CD14-positive monocyte (primary cell): ENCODE data around the gene SULT1C3. TPM values are rescaled to one million over a fixed set of nuclear protein-coding genes. Genes with fewer than 3 reads are reported as not detected.

ENCODE experiments used
- DNase-seq, 3 donors: peaks; one replicate each; pipeline ENCODE4 v3.0.0-alpha.2; 2011 to 2022
- H2AFZ ChIP-seq: 2 replicates; pipeline ENCODE4 v1.6.0; 2012; ENCODE audit warnings: mild to moderate bottlenecking, low read depth, low read length, inconsistent platforms; ENCODE audit not compliant: insufficient read depth, poor library complexity, severe bottlenecking
- H3K27ac ChIP-seq, 2 donors: 1 replicate in 1 of 2; 2 replicates in 1 of 2; pipeline ENCODE4 v1.5.1; 2012 to 2013; ENCODE audit warnings: low read length in 2 of 2, control low read depth in 1 of 2, inconsistent platforms in 1 of 2, low read depth in 1 of 2, mild to moderate bottlenecking in 1 of 2
- H3K27me3 ChIP-seq, 2 donors: one replicate each; pipeline versions ENCODE4 v1.6.0 to v1.6.1; 2011 to 2013; ENCODE audit warnings: low read length in 2 of 2; ENCODE audit not compliant: control insufficient read depth in 2 of 2, insufficient read depth in 2 of 2
- H3K36me3 ChIP-seq, 2 donors: replicated peaks in 1 of 2; 1 replicate in 1 of 2; 2 replicates in 1 of 2; pipeline versions ENCODE4 v1.5.1 to v1.6.1; 2012 to 2013; ENCODE audit warnings: low read length in 2 of 2, control low read depth in 1 of 2, inconsistent platforms in 1 of 2, mild to moderate bottlenecking in 1 of 2; ENCODE audit not compliant: insufficient read depth in 2 of 2, control insufficient read depth in 1 of 2
- H3K4me1 ChIP-seq, 2 donors: 1 replicate in 1 of 2; 2 replicates in 1 of 2; pipeline versions ENCODE4 v1.5.1 to v1.6.1; 2012 to 2013; ENCODE audit warnings: low read length in 2 of 2, control low read depth in 1 of 2, inconsistent platforms in 1 of 2, mild to moderate bottlenecking in 1 of 2, moderate library complexity in 1 of 2; ENCODE audit not compliant: insufficient read depth in 2 of 2, control insufficient read depth in 1 of 2
- H3K4me2 ChIP-seq: replicated peaks from 2 replicates; pipeline ENCODE3; 2012; ENCODE audit warnings: low read length, moderate library complexity, mild to moderate bottlenecking; ENCODE audit not compliant: poor library complexity, severe bottlenecking; ENCODE audit errors: extremely low read depth
- H3K4me3 ChIP-seq, 3 experiments: fragments of 200-600 bp in 1 of 3; sonication (generic) in 1 of 3; replicated peaks in 1 of 3; 1 replicate in 2 of 3; 2 replicates in 1 of 3; pipeline ENCODE4 v1.5.1; 2011 to 2013; ENCODE audit warnings: low read length in 3 of 3, mild to moderate bottlenecking in 3 of 3, control low read depth in 2 of 3, low read depth in 2 of 3, inconsistent platforms in 1 of 3, moderate library complexity in 1 of 3
- H3K79me2 ChIP-seq: 2 replicates; pipeline ENCODE4 v1.6.0; 2012; ENCODE audit warnings: mild to moderate bottlenecking, control low read depth, inconsistent platforms, low read length, moderate library complexity; ENCODE audit not compliant: insufficient read depth
- H3K9ac ChIP-seq: 2 replicates; pipeline ENCODE4 v1.6.0; 2017; ENCODE audit warnings: low read length, mild to moderate bottlenecking; ENCODE audit not compliant: insufficient read depth, poor library complexity, severe bottlenecking
- H3K9me3 ChIP-seq, 2 donors: replicated peaks in 1 of 2; 1 replicate in 1 of 2; 2 replicates in 1 of 2; pipeline versions ENCODE4 v1.5.1 to v1.6.1; 2012 to 2013; ENCODE audit warnings: low read length in 2 of 2, control low read depth in 1 of 2; ENCODE audit not compliant: control insufficient read depth in 1 of 2, insufficient read depth in 1 of 2
- H4K20me1 ChIP-seq: 2 replicates; pipeline ENCODE4 v1.6.0; 2012; ENCODE audit warnings: mild to moderate bottlenecking, low read length, control low read depth, moderate library complexity; ENCODE audit not compliant: insufficient read depth
- H3K27ac Mint-ChIP-seq, 7 donors: one replicate each; pipeline ENCODE4 v1.8.0; 2020; ENCODE audit warnings: mild to moderate bottlenecking in 7 of 7, mixed read lengths in 7 of 7, moderate library complexity in 6 of 7, inconsistent platforms in 2 of 7
- H3K27me3 Mint-ChIP-seq, 3 donors: one replicate each; pipeline ENCODE4 v1.8.0; 2021 to 2022; ENCODE audit warnings: low read depth in 3 of 3, mild to moderate bottlenecking in 3 of 3, mixed read lengths in 3 of 3, moderate library complexity in 3 of 3, inconsistent platforms in 1 of 3
- H3K36me3 Mint-ChIP-seq, 2 donors: one replicate each; pipeline ENCODE4 v1.8.0; 2020; ENCODE audit warnings: mixed read lengths in 2 of 2, inconsistent platforms in 1 of 2, mild to moderate bottlenecking in 1 of 2
- H3K4me1 Mint-ChIP-seq: one replicate; pipeline ENCODE4 v1.8.0; 2020; ENCODE audit warnings: mild to moderate bottlenecking, mixed read lengths
- H3K4me3 Mint-ChIP-seq, 2 donors: one replicate each; pipeline ENCODE4 v1.8.0; 2020; ENCODE audit warnings: mild to moderate bottlenecking in 2 of 2, mixed read lengths in 2 of 2, moderate library complexity in 1 of 2
- H3K9me3 Mint-ChIP-seq, 7 donors: one replicate each; pipeline ENCODE4 v1.8.0; 2020 to 2022; ENCODE audit warnings: mixed read lengths in 7 of 7, mild to moderate bottlenecking in 6 of 7, moderate library complexity in 6 of 7, inconsistent platforms in 2 of 7
- WGBS: methylation state at CpG from one replicate; pipeline ENCODE4 v1.1.5; 2013; ENCODE audit warnings: missing lambda C conversion rate; ENCODE audit not compliant: insufficient coverage; 5-methylcytosine and 5-hydroxymethylcytosine counted together
- intact Hi-C, 2 donors: fragments of 100-400 bp; cut with micrococcal nuclease; formaldehyde crosslinking; loops; one replicate each; pipeline versions ENCODE4 v1.15.0 to v1.15.1; 2023
- polyA plus RNA-seq, 3 donors: library from polyadenylated mRNA; depleted of rRNA in 1 of 3; unstranded in 2 of 3; stranded (reverse) in 1 of 3; fragments of 300-500 nt in 2 of 3; fragments of >200 nt in 1 of 3; fragmentation: Illumina TruSeq in 2 of 3; gene quantifications; 1 replicate in 2 of 3; 2 replicates in 1 of 3; pipeline ENCODE4 v1.2.3, GENCODE V29; 2012 to 2021
- TF ChIP-seq, protein P1 (sequence below): fragments of 200-600 bp; IDR thresholded peaks from one replicate; pipeline ENCODE4 v1.8.0; 2022; ENCODE audit warnings: antibody characterized with exemption, mild to moderate bottlenecking

SULT1C3 gene
- polyA plus RNA-seq, 3 donors: not detected

DNA sequence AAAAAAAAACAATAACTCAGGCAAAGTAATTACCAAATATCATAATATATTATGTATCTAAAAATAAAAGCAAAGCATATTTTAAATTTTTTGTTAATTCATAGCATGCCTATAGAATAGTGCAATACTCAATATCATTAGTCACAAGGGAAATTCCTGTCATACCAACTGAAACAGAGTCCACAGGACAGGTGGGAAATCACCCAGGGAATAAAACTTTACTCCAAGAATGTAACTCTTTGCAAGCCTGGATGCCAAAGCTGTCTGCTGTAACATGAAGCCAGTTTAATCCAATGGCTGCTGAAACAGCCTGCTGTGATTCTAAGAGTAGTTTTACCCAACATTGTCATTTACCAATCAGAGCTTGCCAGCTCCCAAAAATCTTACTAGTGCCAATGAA is 40.0 kb upstream of the SULT1C3 start:
- Histone ChIP-seq H3K4me2 (no peak overlapping the region), H3K4me3 (no peak overlapping the region), H3K9me3 (peaks cover 4 to 16% of the 10 kb centered on the region in 2 donors), H3K9ac (no peak overlapping the region), H3K27ac (no peak overlapping the region), H2AFZ (no peak overlapping the region), H3K27me3 (no peaks in the 10 kb centered on the region), H3K79me2 (no peaks in the 10 kb centered on the region), H3K4me1 (no peaks in the 10 kb centered on the region), H4K20me1 (no peaks in the 10 kb centered on the region), H3K36me3 (no peaks in the 10 kb centered on the region)
- Mint-ChIP-seq H3K4me3 (no peak overlapping the region), H3K9me3 (peaks cover 5 to 27% (median 18%) of the 10 kb centered on the region in 7 donors), H3K4me1 (no peaks in the 10 kb centered on the region), H3K27me3 (peaks cover 0 to 2% (median 1%) of the 10 kb centered on the region in 3 donors), H3K27ac (no peak overlapping the region), H3K36me3 (no peaks in the 10 kb centered on the region)
- intact Hi-C loops: no loop called here
- DNase-seq: no peak
- TF ChIP-seq, protein P1, sequence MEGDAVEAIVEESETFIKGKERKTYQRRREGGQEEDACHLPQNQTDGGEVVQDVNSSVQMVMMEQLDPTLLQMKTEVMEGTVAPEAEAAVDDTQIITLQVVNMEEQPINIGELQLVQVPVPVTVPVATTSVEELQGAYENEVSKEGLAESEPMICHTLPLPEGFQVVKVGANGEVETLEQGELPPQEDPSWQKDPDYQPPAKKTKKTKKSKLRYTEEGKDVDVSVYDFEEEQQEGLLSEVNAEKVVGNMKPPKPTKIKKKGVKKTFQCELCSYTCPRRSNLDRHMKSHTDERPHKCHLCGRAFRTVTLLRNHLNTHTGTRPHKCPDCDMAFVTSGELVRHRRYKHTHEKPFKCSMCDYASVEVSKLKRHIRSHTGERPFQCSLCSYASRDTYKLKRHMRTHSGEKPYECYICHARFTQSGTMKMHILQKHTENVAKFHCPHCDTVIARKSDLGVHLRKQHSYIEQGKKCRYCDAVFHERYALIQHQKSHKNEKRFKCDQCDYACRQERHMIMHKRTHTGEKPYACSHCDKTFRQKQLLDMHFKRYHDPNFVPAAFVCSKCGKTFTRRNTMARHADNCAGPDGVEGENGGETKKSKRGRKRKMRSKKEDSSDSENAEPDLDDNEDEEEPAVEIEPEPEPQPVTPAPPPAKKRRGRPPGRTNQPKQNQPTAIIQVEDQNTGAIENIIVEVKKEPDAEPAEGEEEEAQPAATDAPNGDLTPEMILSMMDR: no peak

DNA sequence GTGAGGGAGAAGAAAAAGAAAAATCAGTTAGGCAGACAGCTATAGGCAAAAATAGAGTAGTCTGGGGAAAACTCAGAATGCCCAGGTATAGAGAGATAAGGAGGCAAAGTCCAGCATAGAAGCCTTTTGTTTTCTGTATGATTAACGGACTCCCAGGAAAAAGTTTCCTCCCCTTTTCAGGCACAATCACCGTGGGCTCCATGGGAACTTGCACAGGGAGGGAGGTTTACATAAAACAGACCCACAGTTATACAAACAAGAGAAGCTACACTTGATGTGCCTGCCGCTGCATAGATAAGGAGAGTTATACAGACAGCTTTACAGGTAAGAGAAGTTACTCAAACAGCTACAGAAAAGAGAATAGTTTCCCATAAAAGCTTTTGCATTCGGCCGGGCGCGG is 39.2 kb upstream of the SULT1C3 start:
- Mint-ChIP-seq H3K4me3 (no peak overlapping the region), H3K9me3 (peaks cover 5 to 27% (median 18%) of the 10 kb centered on the region in 7 donors), H3K4me1 (no peaks in the 10 kb centered on the region), H3K27me3 (peaks cover 0 to 2% (median 1%) of the 10 kb centered on the region in 3 donors), H3K36me3 (no peaks in the 10 kb centered on the region), H3K27ac (no peak overlapping the region)
- Histone ChIP-seq H3K79me2 (no peaks in the 10 kb centered on the region), H3K4me2 (no peak overlapping the region), H3K9ac (no peak overlapping the region), H3K36me3 (no peaks in the 10 kb centered on the region), H3K27me3 (no peaks in the 10 kb centered on the region), H3K4me1 (no peaks in the 10 kb centered on the region), H3K4me3 (no peak overlapping the region), H3K9me3 (peaks cover 4 to 16% of the 10 kb centered on the region in 2 donors), H4K20me1 (no peaks in the 10 kb centered on the region), H3K27ac (no peak overlapping the region), H2AFZ (no peak overlapping the region)
- no CpG with 5 or more reads among the region's 7 CpGs for WGBS
- DNase-seq: no peak
- TF ChIP-seq, protein P1: no peak
- intact Hi-C loops: no loop called here
